Cardiac fibroblast (primary cell): ENCODE measurements around the gene ELMO1.

ENCODE experiments used
- DNase-seq, 2 donors: peaks; one replicate each; pipeline versions ENCODE4 v3.0.0 to v3.0.0-alpha.2; 2010; ENCODE audit warnings: low read depth in 2 of 2
- H3K4me3 ChIP-seq, 2 donors: replicated peaks in 1 of 2; 1 replicate in 1 of 2; 2 replicates in 1 of 2; pipeline ENCODE4 v1.5.1; 2011; ENCODE audit warnings: low read depth in 2 of 2, low read length in 2 of 2, mild to moderate bottlenecking in 2 of 2, moderate library complexity in 1 of 2
- TF ChIP-seq, protein P1 (sequence below): IDR thresholded peaks from one replicate; pipeline ENCODE4 v1.5.1; 2011; ENCODE audit warnings: low read depth, mild to moderate bottlenecking, low read length, inconsistent platforms

The ELMO1 gene

DNA sequence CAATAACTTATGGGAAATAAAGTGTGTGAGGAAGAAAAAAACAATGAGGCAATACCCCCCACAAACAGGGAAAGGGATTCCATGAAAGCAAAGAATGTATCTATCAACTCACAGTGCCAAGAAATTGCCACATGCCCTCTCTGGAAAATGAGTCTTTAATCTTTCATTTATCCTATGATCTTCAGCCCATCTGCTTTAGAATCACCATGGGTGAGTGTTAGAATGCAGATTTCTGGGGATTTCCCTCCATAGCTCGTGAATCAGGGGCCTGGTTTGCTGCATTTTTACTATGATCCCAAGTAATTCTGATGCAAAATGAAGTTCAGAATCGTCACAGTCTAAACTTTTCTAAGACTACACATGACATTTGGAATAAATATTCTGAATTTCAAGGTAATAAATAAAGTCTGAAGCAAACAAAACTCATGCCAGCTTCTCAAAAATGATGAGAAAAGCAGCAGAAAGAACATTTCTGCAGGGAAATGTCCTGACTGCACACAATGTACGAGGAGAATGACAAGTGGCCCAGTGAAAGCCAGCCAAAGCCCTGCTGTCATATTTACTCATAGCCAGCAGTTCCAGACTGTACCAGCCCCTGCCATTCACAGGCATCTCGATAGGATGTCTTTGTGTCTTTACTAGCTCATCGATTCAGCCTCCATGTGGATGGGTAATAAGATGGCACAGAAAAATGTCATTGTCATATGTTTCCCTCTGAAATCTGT is 167.1 kb downstream of the ELMO1 start:
- no peak for DNase-seq
- H3K4me3 ChIP-seq = no peak overlapping the region
- TF ChIP-seq, protein P1, sequence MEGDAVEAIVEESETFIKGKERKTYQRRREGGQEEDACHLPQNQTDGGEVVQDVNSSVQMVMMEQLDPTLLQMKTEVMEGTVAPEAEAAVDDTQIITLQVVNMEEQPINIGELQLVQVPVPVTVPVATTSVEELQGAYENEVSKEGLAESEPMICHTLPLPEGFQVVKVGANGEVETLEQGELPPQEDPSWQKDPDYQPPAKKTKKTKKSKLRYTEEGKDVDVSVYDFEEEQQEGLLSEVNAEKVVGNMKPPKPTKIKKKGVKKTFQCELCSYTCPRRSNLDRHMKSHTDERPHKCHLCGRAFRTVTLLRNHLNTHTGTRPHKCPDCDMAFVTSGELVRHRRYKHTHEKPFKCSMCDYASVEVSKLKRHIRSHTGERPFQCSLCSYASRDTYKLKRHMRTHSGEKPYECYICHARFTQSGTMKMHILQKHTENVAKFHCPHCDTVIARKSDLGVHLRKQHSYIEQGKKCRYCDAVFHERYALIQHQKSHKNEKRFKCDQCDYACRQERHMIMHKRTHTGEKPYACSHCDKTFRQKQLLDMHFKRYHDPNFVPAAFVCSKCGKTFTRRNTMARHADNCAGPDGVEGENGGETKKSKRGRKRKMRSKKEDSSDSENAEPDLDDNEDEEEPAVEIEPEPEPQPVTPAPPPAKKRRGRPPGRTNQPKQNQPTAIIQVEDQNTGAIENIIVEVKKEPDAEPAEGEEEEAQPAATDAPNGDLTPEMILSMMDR = no peak

DNA sequence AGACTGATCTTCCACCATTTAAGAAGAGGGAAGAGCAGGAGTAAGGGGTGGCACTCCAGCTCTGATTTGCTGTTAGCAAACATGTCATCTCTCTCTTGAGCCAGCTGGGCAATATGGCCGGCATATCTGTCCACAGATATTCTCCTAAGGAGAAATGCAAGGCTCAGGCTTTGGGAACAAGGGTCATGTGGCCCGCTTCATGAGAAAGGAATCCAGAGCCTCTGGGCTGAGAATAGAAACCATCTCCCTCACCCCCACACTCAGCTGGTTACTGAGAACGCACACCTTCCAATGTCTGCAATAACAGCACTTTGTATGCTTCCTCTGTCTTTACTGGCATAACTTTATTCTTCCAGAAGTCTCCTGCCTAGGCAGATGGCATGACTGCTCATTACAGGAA is 171.2 kb downstream of the ELMO1 start:
- TF ChIP-seq, protein P1 = no peak
- no peak overlapping the region for H3K4me3 ChIP-seq
- no peak for DNase-seq

DNA sequence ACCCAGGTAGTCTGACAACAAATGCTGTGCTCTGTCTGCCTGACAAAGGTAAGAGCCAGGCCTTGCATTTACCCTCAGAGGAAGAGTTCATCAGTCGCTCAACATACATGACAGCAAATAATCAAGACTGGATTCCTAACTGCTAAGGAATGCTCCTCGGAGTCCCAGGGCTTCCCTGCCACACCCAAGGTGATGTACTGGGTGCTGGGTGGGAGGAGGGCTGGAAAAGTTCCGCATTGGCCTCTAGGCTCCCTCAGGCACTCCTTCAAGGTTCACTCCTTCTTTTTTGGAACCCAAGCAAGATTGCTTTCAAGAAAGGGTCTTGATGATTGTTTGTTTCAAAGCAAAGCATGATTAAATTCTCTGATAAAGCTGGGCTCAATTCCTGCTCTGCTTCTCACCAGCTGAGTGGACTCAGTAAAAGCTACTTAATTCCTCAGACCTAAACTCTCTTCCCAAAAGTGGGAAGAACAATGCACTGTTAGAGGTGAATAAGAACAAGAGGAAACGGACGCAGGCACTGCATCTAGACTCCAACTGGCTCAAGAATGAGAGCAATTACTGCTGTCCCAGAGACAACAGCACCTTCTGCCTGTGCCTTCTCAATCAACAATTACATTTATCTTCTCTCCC is 173.5 kb downstream of the ELMO1 start:
- H3K4me3 ChIP-seq = no peak overlapping the region
- DNase-seq = no peak
- TF ChIP-seq, protein P1 = no peak

- TF ChIP-seq, protein P1 = no peak
- DNase-seq = no peak
- H3K4me3 ChIP-seq = no peak overlapping the region
These were observed 174.8 kb downstream of the ELMO1 start for GRCh38 chr7:37273891-37274290.

GRCh38 chr7:37269711-37270508 is 178.8 kb downstream of the ELMO1 start:
- DNase-seq = no peak
- TF ChIP-seq, protein P1 = no peak
- H3K4me3 ChIP-seq = no peak overlapping the region

- no peak for DNase-seq
- TF ChIP-seq, protein P1 = no peak
- H3K4me3 ChIP-seq = no peak overlapping the region
These were observed 181.4 kb downstream of the ELMO1 start for GRCh38 chr7:37267251-37267650.
